ENCODE results near the gene VRTN.
"Not testable (repeated sequence)": the region's sequence is repeated elsewhere in the genome, so short reads cannot be mapped to it uniquely, and the experiment has no call there.

VRTN gene

DNA sequence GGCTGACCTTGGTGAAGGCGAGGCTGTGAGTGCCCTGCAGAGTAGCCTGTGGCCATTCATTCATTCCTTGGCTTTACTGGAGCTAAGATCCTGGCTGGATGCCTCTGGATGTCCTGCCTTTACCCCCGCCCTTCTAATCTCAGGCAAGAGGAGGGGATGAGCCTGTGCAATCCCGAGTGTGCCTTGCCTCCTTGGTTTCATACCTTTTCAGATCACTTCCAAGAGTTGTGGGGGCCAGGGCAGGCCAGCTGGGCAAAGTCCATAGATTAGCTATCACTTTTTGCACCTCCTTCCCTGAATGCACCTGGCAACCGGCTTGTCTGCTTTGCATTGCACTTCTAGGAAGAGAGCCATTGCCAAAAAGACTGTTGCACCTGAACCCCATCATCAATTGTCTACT lies 1.5 kb downstream of the VRTN start:
- no peak for DNase-seq (ENCODE audit: low read depth)

DNA sequence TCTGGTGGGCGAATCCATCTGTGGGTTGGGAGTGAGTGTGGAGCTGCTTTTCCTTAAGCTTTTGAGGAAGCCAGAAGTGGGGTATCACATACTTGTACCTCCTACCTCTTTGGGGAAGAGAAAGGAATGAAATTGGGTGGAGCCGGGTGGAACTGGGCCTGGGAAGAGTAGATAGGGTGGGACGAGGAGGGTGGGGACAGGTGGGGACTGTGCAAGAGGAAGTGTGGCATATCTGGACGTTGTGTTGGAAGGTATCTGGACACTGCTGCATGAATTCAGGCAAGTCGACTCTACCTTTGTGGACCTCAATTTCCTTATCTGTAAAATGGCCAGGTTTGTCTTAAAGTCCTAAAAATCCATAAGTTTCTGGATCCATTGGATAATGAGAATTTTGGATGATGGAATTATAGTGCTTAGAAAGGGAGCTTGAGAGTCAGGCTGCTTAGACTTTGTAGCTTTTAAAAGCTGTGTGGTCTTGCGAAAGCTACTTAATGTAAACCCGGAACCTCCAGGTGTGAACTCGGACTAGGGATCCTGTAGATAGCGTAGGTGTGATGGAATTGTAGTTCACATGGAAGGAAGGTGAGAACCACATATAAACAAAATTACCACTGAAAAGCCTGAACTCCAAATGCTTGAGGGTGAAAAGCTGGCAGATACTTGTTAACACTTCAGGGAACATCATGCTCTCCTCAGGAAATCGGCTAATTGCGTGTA lies 2.1 kb downstream of the VRTN start:
- no peak for DNase-seq (ENCODE audit: low read depth)

DNA sequence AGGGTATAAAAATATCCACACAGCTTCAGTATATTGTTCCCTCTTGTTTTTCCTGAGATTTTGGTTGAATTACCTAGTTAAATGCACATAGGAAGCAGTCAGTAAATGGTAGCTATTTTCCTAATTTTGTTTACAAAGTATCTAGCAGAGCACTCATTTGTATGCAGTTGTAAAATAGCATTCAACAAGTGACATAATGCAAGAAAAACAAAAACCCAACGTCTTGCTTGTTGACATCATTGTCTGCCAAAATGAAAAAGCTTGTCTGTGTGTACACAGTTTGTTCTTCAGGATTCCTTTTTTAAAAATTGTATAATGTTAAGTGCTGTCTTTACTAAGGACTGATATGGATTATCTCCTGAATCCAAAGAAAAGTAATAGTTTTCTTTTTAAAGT lies 2.7 kb downstream of the VRTN start:
- DNase-seq (ENCODE audit: low read depth): no peak

DNA sequence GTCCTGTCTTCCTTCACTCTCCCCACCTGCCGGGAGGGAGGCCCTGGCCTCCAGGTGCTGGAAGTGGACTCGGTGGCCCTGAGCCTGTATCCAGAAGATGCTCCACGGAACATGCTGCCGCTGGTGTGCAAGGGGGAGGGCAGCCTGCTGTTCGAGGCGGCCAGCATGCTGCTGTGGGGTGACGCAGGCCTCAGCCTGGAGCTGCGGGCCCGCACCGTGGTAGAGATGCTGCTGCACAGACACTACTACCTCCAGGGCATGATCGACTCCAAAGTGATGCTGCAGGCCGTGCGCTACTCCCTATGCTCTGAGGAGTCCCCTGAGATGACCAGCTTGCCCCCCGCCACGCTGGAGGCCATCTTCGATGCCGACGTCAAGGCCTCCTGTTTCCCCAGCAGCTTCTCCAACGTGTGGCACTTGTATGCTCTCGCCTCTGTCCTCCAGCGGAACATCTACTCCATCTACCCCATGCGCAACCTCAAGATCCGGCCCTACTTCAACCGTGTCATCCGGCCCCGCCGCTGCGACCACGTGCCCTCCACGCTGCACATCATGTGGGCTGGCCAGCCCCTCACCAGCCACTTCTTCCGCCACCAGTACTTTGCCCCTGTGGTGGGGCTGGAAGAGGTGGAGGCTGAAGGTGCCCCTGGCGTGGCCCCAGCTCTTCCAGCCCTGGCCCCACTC lies 8.8 kb downstream of the VRTN start:
- DNase-seq (ENCODE audit: low read depth): no peak

DNA sequence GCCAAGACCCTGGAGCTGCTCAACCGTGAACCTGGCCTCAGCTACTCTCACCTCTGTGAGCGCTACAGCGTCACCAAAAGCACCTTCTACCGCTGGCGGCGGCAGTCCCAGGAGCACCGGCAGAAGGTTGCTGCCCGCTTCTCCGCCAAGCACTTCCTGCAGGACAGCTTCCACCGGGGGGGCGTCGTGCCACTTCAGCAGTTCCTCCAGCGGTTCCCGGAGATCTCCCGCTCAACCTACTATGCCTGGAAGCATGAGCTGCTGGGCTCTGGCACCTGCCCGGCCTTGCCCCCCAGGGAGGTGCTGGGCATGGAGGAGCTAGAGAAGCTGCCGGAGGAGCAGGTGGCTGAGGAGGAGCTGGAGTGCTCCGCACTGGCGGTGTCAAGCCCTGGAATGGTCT lies 9.3 kb downstream of the VRTN start:
- DNase-seq (ENCODE audit: low read depth): no peak

DNA sequence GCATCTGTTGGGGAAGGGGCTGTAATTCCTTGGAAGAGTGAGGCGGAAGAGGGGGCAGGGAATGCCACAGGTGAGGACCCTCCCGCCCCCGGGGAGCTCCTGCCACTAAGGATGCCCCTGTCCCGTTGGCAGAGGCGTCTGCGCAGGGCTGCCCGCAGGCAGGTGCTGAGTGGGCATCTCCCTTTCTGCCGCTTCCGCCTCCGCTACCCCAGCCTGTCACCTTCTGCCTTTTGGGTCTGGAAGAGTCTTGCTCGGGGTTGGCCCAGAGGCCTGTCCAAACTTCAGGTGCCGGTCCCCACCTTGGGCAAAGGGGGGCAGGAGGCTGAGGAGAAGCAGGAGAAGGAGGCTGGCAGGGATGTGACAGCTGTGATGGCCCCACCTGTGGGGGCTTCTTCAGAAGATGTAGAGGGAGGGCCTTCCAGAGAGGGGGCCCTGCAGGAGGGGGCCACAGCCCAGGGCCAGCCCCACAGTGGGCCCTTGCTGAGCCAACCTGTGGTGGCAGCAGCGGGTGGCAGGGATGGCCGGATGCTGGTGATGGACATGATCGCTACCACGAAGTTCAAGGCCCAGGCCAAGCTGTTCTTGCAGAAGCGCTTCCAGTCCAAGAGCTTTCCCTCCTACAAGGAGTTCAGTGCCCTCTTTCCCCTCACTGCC lies 10.0 kb downstream of the VRTN start:
- DNase-seq (ENCODE audit: low read depth): no peak

DNA sequence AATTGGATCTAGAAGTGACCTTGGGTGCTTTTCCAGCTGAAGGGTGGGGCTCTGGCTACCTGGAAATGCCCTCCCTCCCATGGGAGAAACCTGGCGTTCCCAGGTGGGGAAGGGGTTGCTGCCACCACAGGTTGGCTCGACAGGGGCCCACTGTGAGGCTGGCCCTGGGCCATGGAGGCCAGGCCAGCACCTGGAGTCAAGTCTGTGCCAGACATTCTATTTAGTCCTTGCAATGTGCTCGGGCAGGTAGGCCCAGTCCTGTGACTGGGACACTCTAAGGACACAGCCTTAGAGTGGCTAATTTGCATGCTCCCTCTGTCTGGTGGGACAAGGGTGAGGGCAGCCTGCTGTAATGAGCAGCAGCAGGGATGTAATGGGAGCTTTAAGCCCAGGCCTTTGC lies 11.9 kb downstream of the VRTN start:
- DNase-seq (ENCODE audit: low read depth): no peak

DNA sequence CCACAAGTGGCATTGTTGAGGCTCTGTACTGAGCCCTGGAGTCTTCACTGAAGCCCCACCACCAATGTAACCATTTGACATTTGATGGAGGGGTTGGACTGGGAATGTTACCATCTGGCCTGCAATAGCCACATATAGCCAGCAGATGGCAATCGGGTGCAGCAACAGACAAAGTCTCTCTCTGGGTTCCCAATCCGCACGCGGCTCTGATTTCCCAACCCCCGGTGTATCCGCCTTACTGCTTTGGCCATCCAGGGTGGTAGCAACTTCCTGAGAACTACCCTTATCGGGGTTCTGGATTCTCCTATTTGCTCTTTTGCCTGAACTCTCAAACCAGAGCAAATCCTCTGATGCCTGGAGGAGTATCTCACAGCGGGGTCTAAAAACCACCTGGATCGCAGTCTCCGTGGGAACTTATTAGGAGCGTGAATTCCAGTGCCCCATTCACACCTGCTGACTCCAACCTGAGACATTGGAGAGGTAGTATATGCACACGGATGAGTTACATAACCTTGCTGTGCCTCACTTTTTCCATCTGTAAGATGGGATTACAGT lies 14.2 kb downstream of the VRTN start:
- peak; percentile 32 for DNase-seq (ENCODE audit: low read depth)

DNA sequence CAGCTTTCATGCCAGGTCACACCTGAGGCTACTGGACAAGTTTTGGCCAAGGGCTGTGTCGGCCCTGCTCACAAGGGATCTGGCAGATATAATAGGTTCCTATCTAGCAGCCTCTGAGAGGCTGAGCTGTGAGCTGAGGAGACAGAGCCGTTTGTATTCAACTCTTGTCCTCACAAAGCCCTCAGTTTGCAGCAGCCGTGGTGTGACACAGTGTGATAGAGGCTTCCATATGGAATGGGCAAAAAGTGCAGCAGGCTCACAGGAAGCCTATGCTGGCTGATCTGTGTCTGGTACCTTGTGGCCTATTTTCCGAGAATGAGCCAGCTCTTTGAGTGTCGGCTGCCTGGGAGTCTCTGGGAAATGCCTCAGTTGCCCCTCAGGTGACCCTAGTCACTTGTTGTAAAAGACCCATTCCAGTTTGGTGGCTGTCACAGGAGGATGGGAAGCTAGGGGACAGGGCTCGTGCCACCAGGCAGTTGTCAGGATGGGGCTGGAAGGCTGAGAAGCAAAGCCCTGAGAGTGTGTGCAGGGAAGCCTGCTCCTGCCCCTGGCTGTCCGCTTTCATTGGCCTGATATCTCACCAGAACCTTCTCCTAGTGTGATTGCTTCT lies 16.1 kb downstream of the VRTN start:
- DNase-seq (ENCODE audit: low read depth): no peak

DNA sequence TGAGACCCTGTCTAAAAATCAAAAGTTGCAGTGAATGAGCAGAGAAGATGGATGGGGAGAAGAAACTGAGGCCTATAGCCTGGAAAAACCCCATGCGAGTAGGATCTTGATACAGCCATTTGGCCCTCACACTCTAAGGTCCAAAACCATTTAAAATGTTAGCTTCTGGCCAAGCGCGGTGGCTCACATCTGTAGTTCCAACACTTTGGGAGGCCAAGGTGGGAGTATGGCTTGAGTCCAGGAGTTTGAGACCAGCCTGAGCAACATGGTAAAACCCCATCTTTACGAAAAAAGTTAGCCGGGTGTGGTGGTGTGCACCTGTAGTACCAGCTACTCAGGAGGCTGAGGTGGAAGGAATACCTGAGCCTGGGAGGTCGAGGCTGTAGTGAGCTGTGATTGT lies 19.8 kb downstream of the VRTN start:
- no peak for DNase-seq (ENCODE audit: low read depth)

DNA sequence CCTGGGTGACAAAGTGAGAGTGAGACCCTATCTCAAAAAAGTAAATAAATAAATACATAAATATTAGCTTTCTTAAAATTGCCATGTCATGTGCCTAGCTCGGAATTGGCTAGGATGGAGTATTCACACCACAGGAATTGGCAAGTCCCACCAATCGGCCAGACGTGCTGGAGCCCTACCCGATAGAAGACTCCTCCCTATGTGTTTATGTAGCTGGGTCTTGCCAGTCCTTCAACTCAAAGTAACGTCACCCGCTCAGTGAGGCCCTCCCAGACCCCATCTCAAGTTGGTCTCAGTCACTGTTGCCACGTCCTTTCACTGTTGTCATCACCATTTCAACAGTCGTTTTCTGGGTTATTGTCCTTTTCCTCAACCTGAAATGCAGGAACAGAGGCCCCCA lies 20.2 kb downstream of the VRTN start:
- no peak for DNase-seq (ENCODE audit: low read depth)

DNA sequence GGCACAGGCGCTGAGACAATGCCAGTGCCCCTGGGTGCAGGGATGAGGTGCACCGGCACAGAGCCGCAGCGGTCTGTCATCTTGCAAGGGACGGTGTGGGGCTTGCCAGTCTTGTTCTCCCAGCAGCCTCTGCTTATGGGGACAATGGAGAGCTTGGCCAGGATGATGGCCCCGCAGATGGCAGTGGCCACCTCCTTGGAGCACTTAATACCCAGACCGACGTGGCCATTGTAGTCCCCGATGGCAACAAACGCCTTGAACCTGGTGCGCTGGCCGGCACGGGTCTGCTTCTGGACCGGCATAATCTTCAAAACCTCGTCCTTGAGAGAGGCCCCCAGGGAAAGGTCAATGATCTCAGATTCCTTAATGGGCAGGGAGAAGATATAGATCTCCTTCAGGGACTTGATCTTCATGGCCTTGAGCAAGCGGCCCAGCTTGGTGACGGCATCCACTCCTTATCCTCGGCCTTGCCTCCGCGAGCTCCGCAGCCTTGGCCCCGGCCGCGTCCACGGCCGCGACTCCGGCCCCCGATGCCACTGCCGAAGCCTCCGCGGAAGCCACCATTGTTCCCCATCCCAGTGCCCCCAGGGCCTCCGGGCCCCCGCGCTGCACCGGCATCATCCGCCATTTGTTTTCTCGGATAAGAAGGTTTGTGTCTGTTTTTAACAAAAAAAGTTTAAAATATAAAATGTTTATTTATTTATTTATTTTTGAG lies 29.9 kb downstream of the VRTN start:
- DNase-seq (ENCODE audit: low read depth): no peak

DNA sequence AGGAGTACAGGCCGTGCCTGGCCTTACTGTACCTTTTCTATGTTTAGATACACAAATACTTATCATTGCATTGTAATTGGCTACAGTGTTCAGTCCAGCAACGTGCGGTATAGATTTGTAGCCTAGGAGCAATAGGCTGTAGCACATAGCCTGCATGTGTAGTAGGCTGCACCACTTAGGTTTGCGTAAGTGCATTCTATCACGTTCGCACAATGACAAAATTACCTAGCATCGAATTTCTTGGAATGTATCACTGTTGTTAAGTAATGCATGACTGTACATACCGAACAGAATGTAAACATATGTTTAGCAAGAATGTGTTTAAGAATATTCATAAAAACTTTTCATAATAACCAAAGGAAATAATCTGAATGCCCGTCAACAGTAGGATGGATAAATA lies 31.9 kb downstream of the VRTN start:
- no peak for DNase-seq (ENCODE audit: low read depth)

DNA sequence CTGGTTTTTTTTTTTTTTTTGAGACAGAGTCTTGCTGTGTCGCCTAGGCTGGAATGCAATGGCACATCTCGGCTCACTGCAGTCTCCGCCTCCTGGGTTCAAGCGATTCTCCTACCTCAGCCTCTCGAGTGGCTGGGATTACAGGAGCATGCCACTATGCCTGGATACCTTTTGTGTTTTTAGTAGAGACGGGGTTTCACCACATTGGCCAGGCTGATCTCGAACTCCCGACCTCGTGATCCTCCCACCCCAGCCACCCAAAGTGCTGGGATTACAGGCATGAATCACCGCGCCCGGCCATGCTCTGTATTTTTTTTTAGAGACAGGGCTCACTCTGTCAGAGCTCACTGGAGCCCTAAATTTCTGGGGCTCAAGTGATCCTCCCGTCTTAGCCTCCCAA lies 32.6 kb downstream of the VRTN start:
- no peak for DNase-seq (ENCODE audit: low read depth)

DNA sequence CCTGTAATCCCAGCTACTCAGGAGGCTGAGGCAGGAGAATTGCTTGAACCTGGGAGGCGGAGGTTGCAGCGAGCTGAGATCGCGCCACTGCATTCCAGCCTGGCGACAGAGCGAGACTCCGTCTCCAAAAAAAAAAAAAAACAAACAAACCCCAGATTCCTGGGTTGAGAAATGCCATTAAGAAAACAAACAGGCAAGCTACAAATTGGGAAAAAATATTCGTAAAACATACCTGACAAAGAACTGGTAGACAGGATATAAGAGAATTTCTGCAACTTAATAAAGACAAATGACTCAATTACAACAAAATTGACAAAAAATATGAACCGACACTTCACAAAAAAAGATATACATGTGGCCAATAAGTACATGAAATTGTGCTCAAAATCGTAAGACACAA lies 33.3 kb downstream of the VRTN start:
- not testable (repeated sequence) for DNase-seq (ENCODE audit: low read depth)

DNA sequence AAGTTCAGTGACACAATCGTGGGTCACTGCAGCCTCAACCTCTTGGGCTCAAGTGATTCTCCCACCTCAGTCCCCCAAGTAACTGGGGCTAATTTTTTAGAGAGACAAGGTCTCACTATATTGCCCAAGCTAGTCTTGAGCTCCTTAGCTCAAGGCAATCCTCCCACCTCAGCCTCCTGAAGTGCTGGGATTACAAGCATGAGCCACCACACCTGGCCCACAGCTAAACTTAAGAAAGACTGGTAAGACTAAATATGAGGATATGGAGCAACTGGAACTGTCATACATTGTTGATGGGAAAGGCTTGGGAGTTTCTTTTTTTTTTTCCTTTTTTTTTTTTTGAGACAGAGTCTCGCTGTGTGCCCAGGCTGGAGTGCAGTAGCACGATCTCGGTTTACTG lies 34.0 kb downstream of the VRTN start:
- no peak for DNase-seq (ENCODE audit: low read depth)

DNA sequence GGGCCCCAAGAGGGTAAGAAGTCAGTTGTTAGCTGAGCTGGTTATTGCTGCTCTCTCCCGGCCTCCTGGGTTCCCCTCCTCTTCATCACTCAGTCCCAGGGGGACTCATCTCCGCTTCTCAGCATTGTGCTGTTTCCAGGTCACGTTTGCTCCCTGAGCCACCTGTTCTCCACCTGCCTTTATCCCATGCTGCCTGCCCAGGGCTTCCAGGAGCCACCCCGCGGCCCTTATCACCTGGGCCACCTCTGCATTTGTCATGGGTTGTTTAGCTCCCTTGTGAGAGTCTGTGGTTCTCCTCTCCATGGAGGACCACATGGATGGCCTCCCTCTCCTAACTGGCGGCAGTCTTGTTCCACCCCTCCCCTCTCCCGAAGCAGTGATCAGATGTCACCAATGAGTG lies 41.7 kb downstream of the VRTN start:
- DNase-seq (ENCODE audit: low read depth): no peak

DNA sequence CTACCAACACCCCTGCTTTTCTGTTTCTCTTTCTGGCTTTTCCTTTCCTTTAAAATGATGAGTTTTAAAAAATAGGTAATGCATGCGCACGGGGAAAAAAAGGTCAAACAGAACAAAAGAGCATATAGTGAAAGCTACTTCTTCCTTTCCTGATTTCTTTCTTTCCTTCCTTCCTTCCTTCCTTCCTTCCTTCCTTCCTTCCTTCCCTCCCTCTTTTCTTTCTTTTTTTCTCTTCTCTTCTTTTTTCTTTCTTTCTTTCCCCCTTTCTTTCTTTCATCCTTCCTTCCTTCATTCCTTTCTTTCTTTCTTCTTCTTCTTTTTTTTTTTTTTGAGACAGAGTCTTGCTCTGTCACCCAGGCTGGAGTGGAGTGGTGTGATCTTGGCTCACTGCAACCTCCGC lies 42.2 kb downstream of the VRTN start:
- not testable (repeated sequence) for DNase-seq (ENCODE audit: low read depth)

DNA sequence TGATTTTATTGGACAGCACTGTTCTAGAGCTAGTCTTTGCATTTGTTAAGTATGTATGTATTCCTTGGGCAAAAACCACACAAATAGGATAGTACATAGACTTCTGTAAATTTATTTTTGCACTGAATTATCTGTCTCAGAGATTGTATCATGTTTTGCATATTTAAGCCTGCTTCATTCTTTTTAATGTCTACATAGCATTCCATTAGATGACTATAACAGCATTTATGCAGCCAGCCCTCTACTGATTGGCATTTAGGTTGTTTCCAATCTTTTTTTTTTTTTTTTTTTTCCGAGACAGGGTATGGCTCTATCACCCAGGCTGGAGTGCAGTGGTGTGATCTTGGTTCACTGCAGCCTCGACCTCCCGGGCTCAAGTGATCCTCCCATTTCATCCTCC lies 43.2 kb downstream of the VRTN start:
- no peak for DNase-seq (ENCODE audit: low read depth)

DNA sequence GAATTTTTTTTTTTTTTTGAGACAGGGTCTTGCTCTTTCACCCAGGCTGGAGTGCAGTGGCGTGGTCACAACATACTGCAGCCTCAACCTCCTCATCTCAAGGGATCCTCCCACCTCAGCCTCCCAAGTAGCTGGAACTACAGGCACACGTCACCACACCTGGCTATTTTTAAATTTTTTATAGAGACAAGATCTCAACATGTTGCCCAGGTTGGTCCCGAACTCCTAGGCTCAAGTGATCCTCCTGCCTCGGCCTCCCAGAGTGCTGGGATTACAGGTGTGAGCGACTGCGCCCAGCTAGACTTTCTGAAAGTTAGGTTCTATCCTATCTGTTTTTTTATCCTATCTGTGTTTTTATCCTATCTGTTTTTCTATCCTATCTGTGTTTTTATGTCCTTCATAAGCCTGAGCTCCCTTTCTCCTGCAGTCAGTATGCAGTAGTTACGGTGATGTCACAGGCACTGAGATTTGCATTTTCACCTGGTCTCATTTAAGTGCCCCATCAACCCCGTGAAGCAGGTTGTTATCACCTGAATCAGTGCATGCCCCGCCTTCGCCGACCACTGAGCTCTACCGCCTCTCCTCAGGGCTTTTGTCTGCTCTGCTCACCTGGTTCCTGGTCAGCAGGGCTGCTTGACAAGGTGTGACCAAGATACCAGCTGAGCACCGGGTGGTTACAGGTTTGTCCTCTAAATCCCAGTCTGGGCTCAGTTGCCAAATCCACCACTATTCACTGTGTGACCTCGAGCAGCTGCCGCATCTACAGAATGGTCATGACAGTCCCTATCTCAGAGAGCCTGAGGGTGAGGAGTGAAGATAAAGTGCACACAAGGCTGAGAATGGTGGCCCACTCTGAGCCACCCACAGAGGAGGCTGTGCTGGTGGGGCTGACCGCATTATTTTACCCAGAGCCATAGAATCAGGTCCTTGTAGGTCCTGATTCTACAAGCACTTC lies 44.6 kb downstream of the VRTN start:
- DNase-seq (ENCODE audit: low read depth): no peak

DNA sequence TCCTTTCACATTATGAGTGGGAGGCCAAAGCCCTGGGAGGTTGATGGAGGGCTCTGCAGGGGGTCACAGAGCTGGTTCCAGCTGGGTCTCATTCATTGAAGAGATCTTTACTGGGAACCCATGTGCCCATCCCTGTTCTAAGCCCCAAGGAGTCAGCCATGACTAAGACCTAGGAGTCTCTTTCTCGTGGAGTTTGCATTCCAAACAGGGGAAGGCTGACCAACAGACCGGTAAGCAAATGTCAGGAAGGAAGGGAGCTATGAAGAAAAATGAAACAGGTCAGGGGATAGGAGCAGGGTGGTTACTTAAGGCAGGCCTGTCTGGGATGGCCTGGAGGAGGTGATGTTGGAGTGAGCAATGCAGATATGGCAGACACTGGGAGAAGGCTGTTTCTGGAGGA lies 46.3 kb downstream of the VRTN start:
- no peak for DNase-seq (ENCODE audit: low read depth)
